Prostate gland (tissue), 2 donors: ENCODE results near the gene PXMP4.

Experiments used
- POLR2A ChIP-seq: fragments of 450-650 bp; IDR thresholded peaks from one replicate; pipeline ENCODE4 v1.6.1; 2016; ENCODE audit warnings: antibody characterized with exemption, mild to moderate bottlenecking
- POLR2AphosphoS5 ChIP-seq: sonication (generic); formaldehyde crosslinking; IDR thresholded peaks from one replicate; pipeline ENCODE4 v1.6.1; 2017; ENCODE audit warnings: antibody characterized with exemption
- TF ChIP-seq, protein P1 (sequence below), 4 experiments: fragments of 200-600 bp in 2 of 4; fragments of 450-650 bp in 2 of 4; sonication (generic) in 2 of 4; IDR thresholded peaks; 1 replicate in 3 of 4; 2 replicates in 1 of 4; pipeline ENCODE4 v1.5.1; 2016 to 2019; ENCODE audit warnings: antibody characterized with exemption in 4 of 4, mild to moderate bottlenecking in 2 of 4, moderate library complexity in 2 of 4

- TF ChIP-seq, protein P1, sequence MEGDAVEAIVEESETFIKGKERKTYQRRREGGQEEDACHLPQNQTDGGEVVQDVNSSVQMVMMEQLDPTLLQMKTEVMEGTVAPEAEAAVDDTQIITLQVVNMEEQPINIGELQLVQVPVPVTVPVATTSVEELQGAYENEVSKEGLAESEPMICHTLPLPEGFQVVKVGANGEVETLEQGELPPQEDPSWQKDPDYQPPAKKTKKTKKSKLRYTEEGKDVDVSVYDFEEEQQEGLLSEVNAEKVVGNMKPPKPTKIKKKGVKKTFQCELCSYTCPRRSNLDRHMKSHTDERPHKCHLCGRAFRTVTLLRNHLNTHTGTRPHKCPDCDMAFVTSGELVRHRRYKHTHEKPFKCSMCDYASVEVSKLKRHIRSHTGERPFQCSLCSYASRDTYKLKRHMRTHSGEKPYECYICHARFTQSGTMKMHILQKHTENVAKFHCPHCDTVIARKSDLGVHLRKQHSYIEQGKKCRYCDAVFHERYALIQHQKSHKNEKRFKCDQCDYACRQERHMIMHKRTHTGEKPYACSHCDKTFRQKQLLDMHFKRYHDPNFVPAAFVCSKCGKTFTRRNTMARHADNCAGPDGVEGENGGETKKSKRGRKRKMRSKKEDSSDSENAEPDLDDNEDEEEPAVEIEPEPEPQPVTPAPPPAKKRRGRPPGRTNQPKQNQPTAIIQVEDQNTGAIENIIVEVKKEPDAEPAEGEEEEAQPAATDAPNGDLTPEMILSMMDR (IDR thresholded peaks at IDR 0.05) = no peak
- TF ChIP-seq POLR2A = no peak
- no peak for TF ChIP-seq POLR2AphosphoS5
These were observed 60.0 kb downstream of the PXMP4 start for GRCh38 chr20:33660035-33660684.
